CD14-positive monocyte (primary cell): ENCODE measurements around the gene SNN. TPM values are rescaled to one million over a fixed set of nuclear protein-coding genes. Genes with fewer than 3 reads are reported as not detected.
A peak's percentile ranks its signal among the peaks of the same experiment; 100 is the strongest.

Experiments used
- DNase-seq, 3 donors: peaks; one replicate each; pipeline ENCODE4 v3.0.0-alpha.2; 2011 to 2022
- H2AFZ ChIP-seq: 2 replicates; pipeline ENCODE4 v1.6.0; 2012; ENCODE audit warnings: mild to moderate bottlenecking, low read depth, low read length, inconsistent platforms; ENCODE audit not compliant: insufficient read depth, poor library complexity, severe bottlenecking
- H3K27ac ChIP-seq, 2 donors: 1 replicate in 1 of 2; 2 replicates in 1 of 2; pipeline ENCODE4 v1.5.1; 2012 to 2013; ENCODE audit warnings: low read length in 2 of 2, control low read depth in 1 of 2, inconsistent platforms in 1 of 2, low read depth in 1 of 2, mild to moderate bottlenecking in 1 of 2
- H3K27me3 ChIP-seq, 2 donors: one replicate each; pipeline versions ENCODE4 v1.6.0 to v1.6.1; 2011 to 2013; ENCODE audit warnings: low read length in 2 of 2; ENCODE audit not compliant: control insufficient read depth in 2 of 2, insufficient read depth in 2 of 2
- H3K36me3 ChIP-seq, 2 donors: replicated peaks in 1 of 2; 1 replicate in 1 of 2; 2 replicates in 1 of 2; pipeline versions ENCODE4 v1.5.1 to v1.6.1; 2012 to 2013; ENCODE audit warnings: low read length in 2 of 2, control low read depth in 1 of 2, inconsistent platforms in 1 of 2, mild to moderate bottlenecking in 1 of 2; ENCODE audit not compliant: insufficient read depth in 2 of 2, control insufficient read depth in 1 of 2
- H3K4me1 ChIP-seq, 2 donors: 1 replicate in 1 of 2; 2 replicates in 1 of 2; pipeline versions ENCODE4 v1.5.1 to v1.6.1; 2012 to 2013; ENCODE audit warnings: low read length in 2 of 2, control low read depth in 1 of 2, inconsistent platforms in 1 of 2, mild to moderate bottlenecking in 1 of 2, moderate library complexity in 1 of 2; ENCODE audit not compliant: insufficient read depth in 2 of 2, control insufficient read depth in 1 of 2
- H3K4me2 ChIP-seq: replicated peaks from 2 replicates; pipeline ENCODE3; 2012; ENCODE audit warnings: low read length, moderate library complexity, mild to moderate bottlenecking; ENCODE audit not compliant: poor library complexity, severe bottlenecking; ENCODE audit errors: extremely low read depth
- H3K4me3 ChIP-seq, 3 experiments: fragments of 200-600 bp in 1 of 3; sonication (generic) in 1 of 3; replicated peaks in 1 of 3; 1 replicate in 2 of 3; 2 replicates in 1 of 3; pipeline ENCODE4 v1.5.1; 2011 to 2013; ENCODE audit warnings: low read length in 3 of 3, mild to moderate bottlenecking in 3 of 3, control low read depth in 2 of 3, low read depth in 2 of 3, inconsistent platforms in 1 of 3, moderate library complexity in 1 of 3
- H3K79me2 ChIP-seq: 2 replicates; pipeline ENCODE4 v1.6.0; 2012; ENCODE audit warnings: mild to moderate bottlenecking, control low read depth, inconsistent platforms, low read length, moderate library complexity; ENCODE audit not compliant: insufficient read depth
- H3K9ac ChIP-seq: 2 replicates; pipeline ENCODE4 v1.6.0; 2017; ENCODE audit warnings: low read length, mild to moderate bottlenecking; ENCODE audit not compliant: insufficient read depth, poor library complexity, severe bottlenecking
- H3K9me3 ChIP-seq, 2 donors: replicated peaks in 1 of 2; 1 replicate in 1 of 2; 2 replicates in 1 of 2; pipeline versions ENCODE4 v1.5.1 to v1.6.1; 2012 to 2013; ENCODE audit warnings: low read length in 2 of 2, control low read depth in 1 of 2; ENCODE audit not compliant: control insufficient read depth in 1 of 2, insufficient read depth in 1 of 2
- H4K20me1 ChIP-seq: 2 replicates; pipeline ENCODE4 v1.6.0; 2012; ENCODE audit warnings: mild to moderate bottlenecking, low read length, control low read depth, moderate library complexity; ENCODE audit not compliant: insufficient read depth
- H3K27ac Mint-ChIP-seq, 7 donors: one replicate each; pipeline ENCODE4 v1.8.0; 2020; ENCODE audit warnings: mild to moderate bottlenecking in 7 of 7, mixed read lengths in 7 of 7, moderate library complexity in 6 of 7, inconsistent platforms in 2 of 7
- H3K27me3 Mint-ChIP-seq, 3 donors: one replicate each; pipeline ENCODE4 v1.8.0; 2021 to 2022; ENCODE audit warnings: low read depth in 3 of 3, mild to moderate bottlenecking in 3 of 3, mixed read lengths in 3 of 3, moderate library complexity in 3 of 3, inconsistent platforms in 1 of 3
- H3K36me3 Mint-ChIP-seq, 2 donors: one replicate each; pipeline ENCODE4 v1.8.0; 2020; ENCODE audit warnings: mixed read lengths in 2 of 2, inconsistent platforms in 1 of 2, mild to moderate bottlenecking in 1 of 2
- H3K4me1 Mint-ChIP-seq: one replicate; pipeline ENCODE4 v1.8.0; 2020; ENCODE audit warnings: mild to moderate bottlenecking, mixed read lengths
- H3K4me3 Mint-ChIP-seq, 2 donors: one replicate each; pipeline ENCODE4 v1.8.0; 2020; ENCODE audit warnings: mild to moderate bottlenecking in 2 of 2, mixed read lengths in 2 of 2, moderate library complexity in 1 of 2
- H3K9me3 Mint-ChIP-seq, 7 donors: one replicate each; pipeline ENCODE4 v1.8.0; 2020 to 2022; ENCODE audit warnings: mixed read lengths in 7 of 7, mild to moderate bottlenecking in 6 of 7, moderate library complexity in 6 of 7, inconsistent platforms in 2 of 7
- WGBS: methylation state at CpG from one replicate; pipeline ENCODE4 v1.1.5; 2013; ENCODE audit warnings: missing lambda C conversion rate; ENCODE audit not compliant: insufficient coverage; 5-methylcytosine and 5-hydroxymethylcytosine counted together
- intact Hi-C, 2 donors: fragments of 100-400 bp; cut with micrococcal nuclease; formaldehyde crosslinking; loops; one replicate each; pipeline versions ENCODE4 v1.15.0 to v1.15.1; 2023
- polyA plus RNA-seq, 3 donors: library from polyadenylated mRNA; depleted of rRNA in 1 of 3; unstranded in 2 of 3; stranded (reverse) in 1 of 3; fragments of 300-500 nt in 2 of 3; fragments of >200 nt in 1 of 3; fragmentation: Illumina TruSeq in 2 of 3; gene quantifications; 1 replicate in 2 of 3; 2 replicates in 1 of 3; pipeline ENCODE4 v1.2.3, GENCODE V29; 2012 to 2021
- TF ChIP-seq, protein P1 (sequence below): fragments of 200-600 bp; IDR thresholded peaks from one replicate; pipeline ENCODE4 v1.8.0; 2022; ENCODE audit warnings: antibody characterized with exemption, mild to moderate bottlenecking

The SNN gene
- polyA plus RNA-seq, 3 donors: 89.4 to 111 (median 91.7) TPM

DNA sequence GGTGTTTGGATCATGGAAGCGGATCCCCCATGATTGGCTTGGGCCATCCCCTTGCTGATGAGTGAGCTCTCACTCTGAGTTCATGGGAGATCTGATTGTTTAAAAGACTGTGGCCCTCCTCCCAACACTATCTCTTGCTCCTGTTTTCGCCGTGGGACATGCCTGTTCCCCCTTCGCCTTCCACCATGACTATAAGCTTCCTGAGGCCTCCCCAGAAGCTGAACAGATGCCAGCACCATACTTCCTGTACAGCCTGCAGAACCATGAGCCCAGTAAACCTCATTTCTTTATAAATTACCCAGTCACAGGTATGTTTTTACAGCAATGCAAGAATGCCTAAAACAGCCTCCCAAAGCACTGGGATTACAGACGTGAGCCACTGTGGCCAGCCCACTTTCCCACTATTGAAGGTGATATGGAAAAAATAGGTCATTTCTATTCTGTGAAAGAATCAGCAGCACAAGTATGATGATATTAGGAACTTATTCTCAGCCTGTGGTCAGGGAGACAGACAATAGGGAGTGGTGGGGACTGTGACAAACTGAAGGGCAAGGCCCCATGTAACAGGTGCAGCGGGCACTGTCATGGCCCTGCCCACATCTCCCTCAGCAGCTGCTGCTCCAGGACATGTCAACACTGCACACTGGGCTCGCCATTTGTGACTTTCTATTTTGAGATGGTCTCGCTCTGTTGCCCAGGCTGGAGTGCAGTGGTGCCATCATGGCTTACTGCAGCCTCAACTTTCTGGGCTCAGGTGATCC lies 47.8 kb upstream of the SNN start:
- Histone ChIP-seq H3K4me3 (no peak overlapping the region), H3K4me1 (peaks cover 52 to 55% of the 10 kb centered on the region in 2 donors), H2AFZ (no peak overlapping the region), H3K79me2 (no peaks in the 10 kb centered on the region), H3K9ac (no peak overlapping the region), H3K36me3 (no peaks in the 10 kb centered on the region), H3K4me2 (no peak overlapping the region), H3K27ac (no peak overlapping the region), H3K9me3 (peaks cover 0 to 7% of the 10 kb centered on the region in 2 donors), H3K27me3 (no peaks in the 10 kb centered on the region), H4K20me1 (no peaks in the 10 kb centered on the region)
- Mint-ChIP-seq H3K4me1 (peaks cover 58% of the 10 kb centered on the region), H3K36me3 (peaks cover 7% of the 10 kb centered on the region in 2 donors), H3K27ac (peak overlapping the region in 5 of 7 donors; percentile 30 to 83 (median 50)), H3K9me3 (peaks cover 4 to 9% (median 7%) of the 10 kb centered on the region in 7 donors), H3K4me3 (no peak overlapping the region), H3K27me3 (peaks cover 0 to 5% (median 3%) of the 10 kb centered on the region in 3 donors)
- WGBS: 85% methylated on average over 5 of the region's 8 CpGs
- intact Hi-C loops: no loop called here
- DNase-seq: no peak
- TF ChIP-seq, protein P1, sequence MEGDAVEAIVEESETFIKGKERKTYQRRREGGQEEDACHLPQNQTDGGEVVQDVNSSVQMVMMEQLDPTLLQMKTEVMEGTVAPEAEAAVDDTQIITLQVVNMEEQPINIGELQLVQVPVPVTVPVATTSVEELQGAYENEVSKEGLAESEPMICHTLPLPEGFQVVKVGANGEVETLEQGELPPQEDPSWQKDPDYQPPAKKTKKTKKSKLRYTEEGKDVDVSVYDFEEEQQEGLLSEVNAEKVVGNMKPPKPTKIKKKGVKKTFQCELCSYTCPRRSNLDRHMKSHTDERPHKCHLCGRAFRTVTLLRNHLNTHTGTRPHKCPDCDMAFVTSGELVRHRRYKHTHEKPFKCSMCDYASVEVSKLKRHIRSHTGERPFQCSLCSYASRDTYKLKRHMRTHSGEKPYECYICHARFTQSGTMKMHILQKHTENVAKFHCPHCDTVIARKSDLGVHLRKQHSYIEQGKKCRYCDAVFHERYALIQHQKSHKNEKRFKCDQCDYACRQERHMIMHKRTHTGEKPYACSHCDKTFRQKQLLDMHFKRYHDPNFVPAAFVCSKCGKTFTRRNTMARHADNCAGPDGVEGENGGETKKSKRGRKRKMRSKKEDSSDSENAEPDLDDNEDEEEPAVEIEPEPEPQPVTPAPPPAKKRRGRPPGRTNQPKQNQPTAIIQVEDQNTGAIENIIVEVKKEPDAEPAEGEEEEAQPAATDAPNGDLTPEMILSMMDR: no peak

DNA sequence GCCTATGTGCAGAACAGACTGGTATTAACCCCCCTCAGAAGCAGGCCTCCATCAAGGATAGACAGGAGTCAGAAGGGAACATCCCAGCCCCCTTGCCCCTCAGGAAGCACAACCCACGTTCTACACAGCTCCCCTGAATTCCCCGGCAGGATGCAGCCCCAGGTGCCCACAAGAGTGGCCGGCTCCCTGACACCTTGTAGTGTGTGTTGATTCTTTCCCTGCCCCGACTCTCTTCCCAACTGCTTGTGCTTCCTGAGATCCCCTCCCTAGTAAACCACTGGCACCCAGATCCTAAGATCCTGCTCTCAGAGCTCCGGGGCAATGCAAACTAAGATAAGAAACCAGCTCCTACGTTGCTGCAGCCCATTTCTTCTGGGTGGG lies 46.7 kb upstream of the SNN start:
- Histone ChIP-seq H3K9ac (no peak overlapping the region), H3K27me3 (no peaks in the 10 kb centered on the region), H3K4me3 (peak overlapping the region in 1 of 3 experiments; percentile 54), H3K27ac (peak overlapping the region in 1 of 2 donors; percentile 0), H3K79me2 (no peaks in the 10 kb centered on the region), H2AFZ (peak overlapping the region; percentile 64), H3K4me2 (peak overlapping the region; percentile 59), H3K9me3 (peaks cover 0 to 7% of the 10 kb centered on the region in 2 donors), H3K36me3 (no peaks in the 10 kb centered on the region), H4K20me1 (no peaks in the 10 kb centered on the region), H3K4me1 (peaks cover 57 to 66% of the 10 kb centered on the region in 2 donors)
- Mint-ChIP-seq H3K36me3 (peaks cover 7 to 9% of the 10 kb centered on the region in 2 donors), H3K4me3 (peak overlapping the region; percentile 48 to 79), H3K9me3 (peaks cover 4 to 9% (median 7%) of the 10 kb centered on the region in 7 donors), H3K27me3 (peaks cover 0 to 5% (median 3%) of the 10 kb centered on the region in 3 donors), H3K4me1 (peaks cover 64% of the 10 kb centered on the region), H3K27ac (peak overlapping the region in 6 of 7 donors; percentile 3 to 93 (median 53))
- DNase-seq: no peak
- WGBS: 0% methylated on average over 2 of the region's 6 CpGs
- TF ChIP-seq, protein P1: no peak
- intact Hi-C loops: no loop called here
